Mononuclear cell (primary cell): ENCODE results near the gene PGK2. TPM values are rescaled to one million over a fixed set of nuclear protein-coding genes. Genes with fewer than 3 reads are reported as not detected.

Experiments
- H3K27me3 ChIP-seq: 2 replicates; pipeline ENCODE4 v1.6.0; 2011; ENCODE audit warnings: low read length, control low read depth; ENCODE audit not compliant: insufficient read depth
- H3K4me1 ChIP-seq: 2 replicates; pipeline ENCODE4 v1.5.1; 2011; ENCODE audit warnings: mild to moderate bottlenecking, low read length, control low read depth; ENCODE audit not compliant: insufficient read depth
- H3K4me3 ChIP-seq: 2 replicates; pipeline ENCODE4 v1.5.1; 2011; ENCODE audit warnings: mild to moderate bottlenecking, low read length, moderate library complexity
- H3K9me3 ChIP-seq: 2 replicates; pipeline ENCODE4 v1.5.1; 2011; ENCODE audit warnings: low read depth, mild to moderate bottlenecking, control low read depth, low read length
- total RNA-seq: library from RNA; depleted of rRNA; stranded (reverse); fragments of >200 nt; gene quantifications from one replicate; pipeline ENCODE4 v1.2.3, GENCODE V29; 2012

Gene PGK2
- total RNA-seq, 1 donor = not detected

DNA sequence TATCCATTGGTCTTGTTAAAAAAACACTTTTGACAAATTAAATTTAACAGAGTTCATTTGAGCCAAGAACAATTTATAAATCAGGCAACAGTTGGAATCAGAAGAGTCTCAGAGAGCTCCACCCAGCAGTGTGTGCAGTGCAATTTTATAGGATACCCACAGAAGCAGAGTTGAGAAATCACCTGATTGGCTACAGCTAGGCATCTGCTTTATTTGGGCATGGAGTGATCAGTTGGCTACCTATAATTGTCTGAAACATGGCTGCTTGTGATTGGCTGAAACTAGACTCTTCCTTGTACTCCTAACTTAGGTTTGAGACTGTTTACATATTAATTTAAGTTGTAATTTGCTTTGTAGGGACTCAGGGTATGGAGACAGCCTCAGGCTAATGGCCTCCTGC is 12.0 kb downstream of the PGK2 start:
- no peaks in the 10 kb centered on the region for H3K4me1 ChIP-seq
- H3K9me3 ChIP-seq = no peaks in the 10 kb centered on the region
- no peak overlapping the region for H3K4me3 ChIP-seq
- H3K27me3 ChIP-seq = no peaks in the 10 kb centered on the region

DNA sequence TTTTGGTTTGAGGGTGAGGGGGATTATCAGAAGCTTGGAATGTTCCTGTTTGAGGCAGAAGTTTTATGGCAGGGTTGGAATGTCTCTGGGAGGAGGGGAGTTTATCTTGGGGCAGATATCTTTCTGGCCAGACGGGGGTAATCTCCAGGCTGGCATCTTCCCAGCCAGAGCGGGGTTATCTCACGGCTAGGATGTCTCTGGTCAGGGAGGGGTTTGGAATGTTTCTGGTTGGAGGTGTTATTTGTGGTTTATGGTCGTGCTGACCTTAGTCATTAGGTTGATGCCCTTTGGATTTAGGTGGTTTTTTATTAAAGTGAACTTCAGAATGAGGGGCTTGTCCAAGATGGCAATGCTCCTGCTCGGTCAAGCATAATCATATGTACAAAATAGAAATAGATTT is 14.8 kb downstream of the PGK2 start:
- Histone ChIP-seq H3K4me3 (no peak overlapping the region), H3K9me3 (no peaks in the 10 kb centered on the region), H3K27me3 (no peaks in the 10 kb centered on the region), H3K4me1 (no peaks in the 10 kb centered on the region)

DNA sequence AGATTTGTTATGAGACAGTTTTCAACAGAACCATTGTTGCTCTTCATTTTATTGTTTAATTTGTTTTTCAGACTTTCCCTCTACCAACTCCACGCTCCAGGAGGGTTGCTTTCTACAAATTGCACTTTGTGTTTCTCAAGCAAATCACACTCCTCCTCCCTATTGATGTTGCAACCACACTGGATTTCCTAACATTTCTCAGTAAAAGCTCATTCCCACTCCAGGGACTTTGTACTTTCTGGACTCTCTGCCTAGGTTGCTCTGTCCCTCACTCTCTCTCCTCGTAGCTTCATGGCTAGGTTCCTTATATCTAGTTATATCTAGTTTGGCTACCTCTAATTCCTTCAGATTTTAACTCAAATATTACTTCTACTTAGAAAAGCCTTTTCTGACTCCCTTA is 20.3 kb downstream of the PGK2 start:
- no peaks in the 10 kb centered on the region for H3K27me3 ChIP-seq
- H3K4me3 ChIP-seq = no peak overlapping the region
- H3K4me1 ChIP-seq = no peaks in the 10 kb centered on the region
- H3K9me3 ChIP-seq = no peaks in the 10 kb centered on the region

DNA sequence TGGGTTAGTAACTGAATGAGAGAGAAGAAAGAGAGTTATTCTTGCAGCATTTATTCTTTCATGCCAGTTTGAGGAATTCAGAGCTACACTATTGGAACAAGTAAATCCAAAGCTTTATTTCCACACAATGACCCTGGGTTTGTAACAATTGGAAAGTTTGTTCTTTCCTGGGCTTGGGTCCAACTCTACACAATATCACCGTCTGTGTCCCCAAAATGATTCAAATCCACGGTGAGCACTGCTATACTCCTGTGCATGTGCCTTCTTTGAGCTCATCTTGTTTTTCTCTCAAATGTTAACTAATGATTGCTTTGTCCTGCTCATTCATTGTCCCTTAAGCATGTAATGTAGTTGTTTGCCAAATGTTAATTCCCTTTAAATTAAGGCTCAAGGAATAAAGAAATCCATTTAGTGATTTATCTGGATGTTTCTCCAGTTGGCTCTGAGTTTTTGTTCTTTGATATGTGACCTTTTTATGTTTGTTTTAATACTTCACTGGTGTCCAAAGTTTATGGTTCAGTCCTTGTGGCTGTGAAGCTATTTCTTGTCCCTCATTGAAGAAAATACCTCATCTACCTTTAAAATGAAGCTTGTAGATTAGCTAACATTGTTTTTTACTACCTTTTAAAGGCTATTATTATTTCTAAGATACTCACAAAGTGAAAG is 22.4 kb downstream of the PGK2 start:
- Histone ChIP-seq H3K4me1 (peaks cover 3% of the 10 kb centered on the region), H3K27me3 (no peaks in the 10 kb centered on the region), H3K4me3 (no peak overlapping the region), H3K9me3 (no peaks in the 10 kb centered on the region)

DNA sequence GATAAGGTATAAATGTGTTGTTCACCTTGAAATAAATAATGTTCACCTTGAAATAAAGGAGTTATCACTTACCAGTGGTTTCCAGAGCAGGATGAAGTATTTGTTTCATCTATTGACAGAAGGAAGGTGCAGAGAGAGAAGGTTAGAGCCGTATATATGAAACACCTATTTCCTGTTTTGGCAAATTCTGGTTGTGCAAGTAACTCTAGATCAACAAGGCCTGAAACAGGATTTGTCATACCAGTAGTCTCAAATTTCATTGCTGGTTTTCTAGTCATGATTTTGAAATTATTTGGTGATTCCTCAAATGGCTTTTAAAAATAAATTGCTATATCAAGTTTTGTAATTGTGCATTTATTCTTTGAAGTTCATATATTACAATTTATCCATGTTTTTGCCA is 42.8 kb downstream of the PGK2 start, which contains the start of gene CRISP3:
TSS of gene CRISP3 (minus strand) at position 130 of the 400 bp plus-strand sequence. CDS start at position 109, 21 bp downstream.
- Histone ChIP-seq H3K4me3 (no peak within 1 kb of the TSS), H3K4me1 (no peaks in the 10 kb centered on the region), H3K27me3 (no peaks in the 10 kb centered on the region), H3K9me3 (no peaks in the 10 kb centered on the region)

DNA sequence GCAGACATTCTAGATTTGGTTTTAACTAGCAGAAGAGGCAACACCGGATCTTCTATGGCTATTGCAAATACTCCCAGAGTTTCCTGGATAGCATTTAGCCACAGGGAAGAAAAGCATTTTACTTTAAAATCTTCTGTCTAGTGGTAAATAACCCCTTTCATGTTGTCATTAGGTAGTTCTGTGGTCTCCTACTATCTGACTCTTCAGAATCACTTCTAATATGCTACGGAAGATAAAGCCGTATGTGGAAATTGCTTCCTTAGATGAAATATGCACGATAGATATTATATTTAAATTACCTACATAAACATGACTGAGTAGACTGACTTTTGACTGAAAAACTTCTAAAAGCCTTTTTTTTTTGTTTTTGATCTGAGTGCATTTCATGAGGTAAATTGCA is 43.7 kb downstream of the PGK2 start:
- Histone ChIP-seq H3K27me3 (no peaks in the 10 kb centered on the region), H3K4me3 (no peak overlapping the region), H3K9me3 (no peaks in the 10 kb centered on the region), H3K4me1 (no peaks in the 10 kb centered on the region)

DNA sequence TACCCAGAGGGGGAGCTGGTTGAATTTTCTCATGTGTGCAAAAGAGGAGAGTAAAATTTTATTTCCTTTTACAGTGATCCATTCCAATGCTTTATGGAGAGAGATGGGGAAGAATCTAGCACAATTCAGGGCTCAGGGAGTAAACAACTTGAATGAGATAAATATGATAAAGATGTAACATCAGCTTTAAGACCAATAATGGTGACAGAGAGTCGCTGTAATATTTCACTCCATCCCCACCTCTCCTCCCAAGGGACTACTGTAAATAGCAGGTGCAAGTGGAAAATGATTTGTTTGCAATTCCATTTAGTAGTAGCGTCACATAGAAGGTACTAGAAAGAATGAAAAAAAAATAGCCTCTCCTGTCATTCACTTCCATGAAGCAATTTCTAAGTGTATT is 47.7 kb downstream of the PGK2 start:
- Histone ChIP-seq H3K4me1 (no peaks in the 10 kb centered on the region), H3K4me3 (no peak overlapping the region), H3K27me3 (no peaks in the 10 kb centered on the region), H3K9me3 (no peaks in the 10 kb centered on the region)

DNA sequence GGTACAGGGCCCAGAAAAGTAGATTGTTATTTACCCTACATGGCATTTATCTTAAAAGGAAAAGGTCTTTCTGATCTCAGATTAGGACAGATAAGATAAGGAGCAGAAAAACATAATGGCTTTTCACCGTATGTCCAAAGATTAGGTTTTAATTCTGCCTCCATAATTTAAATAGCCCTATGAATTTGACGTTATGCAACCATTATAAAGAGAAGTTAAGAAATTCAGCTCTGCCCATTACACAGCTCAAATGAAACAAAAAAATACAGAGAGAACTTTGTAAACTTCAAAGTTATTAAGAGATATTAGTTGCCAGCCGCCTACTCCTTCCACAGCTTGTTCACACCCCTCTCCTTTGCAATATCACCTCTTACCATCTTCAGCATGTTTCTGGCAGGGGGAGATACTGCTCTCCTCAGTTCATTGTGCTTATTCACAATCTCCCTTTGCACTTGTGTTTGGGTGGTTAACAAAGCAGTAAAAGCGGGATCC is 51.0 kb downstream of the PGK2 start:
- H3K4me3 ChIP-seq = no peak overlapping the region
- H3K9me3 ChIP-seq = no peaks in the 10 kb centered on the region
- H3K4me1 ChIP-seq = no peaks in the 10 kb centered on the region
- no peaks in the 10 kb centered on the region for H3K27me3 ChIP-seq

Other genes starting within 250 kb of the PGK2 start
- gene C6orf141, start 236.6 kb downstream of the PGK2 start, total RNA-seq = 0.21 TPM
- not detected for gene RHAG, start 150.4 kb downstream of the PGK2 start, total RNA-seq
- not detected for gene CRISP2, start 73.7 kb downstream of the PGK2 start, total RNA-seq
- gene CRISP3, start 42.9 kb downstream of the PGK2 start, total RNA-seq = not detected
- gene CRISP1, start 79.2 kb upstream of the PGK2 start, total RNA-seq = not detected
- not detected for gene DEFB114, start 176.9 kb upstream of the PGK2 start, total RNA-seq
- gene DEFB113, start 182.3 kb upstream of the PGK2 start, total RNA-seq = not detected
- gene DEFB110, start 234.7 kb upstream of the PGK2 start, total RNA-seq = not detected